ENCODE measurements around the gene MFAP4. TPM values are rescaled to one million over a fixed set of nuclear protein-coding genes. Genes with fewer than 3 reads are reported as not detected.
A peak's percentile ranks its signal among the peaks of the same experiment; 100 is the strongest.

The MFAP4 gene
- polyA plus RNA-seq, 3 donors: 0.12 to 0.73 (median 0.12) TPM

GRCh38 chr17:19433255-19433654, 46.3 kb upstream of the MFAP4 start:
- H3K4me1 Mint-ChIP-seq: no peaks in the 10 kb centered on the region
- peaks cover 0 to 2% (median 0%) of the 10 kb centered on the region in 7 donors for H3K9me3 Mint-ChIP-seq
- peaks cover 5 to 22% (median 9%) of the 10 kb centered on the region in 3 donors for H3K27me3 Mint-ChIP-seq (ENCODE audit: low read depth in 3 of 3)
- no peak for DNase-seq
- Histone ChIP-seq H3K36me3 (replicated peaks in 1 of 2; ENCODE audit: control insufficient read depth in 1 of 2, insufficient read depth in 2 of 2, low read length in 2 of 2) (no peaks in the 10 kb centered on the region), H3K27me3 (ENCODE audit: control insufficient read depth in 2 of 2, insufficient read depth in 2 of 2, low read length in 2 of 2) (no peaks in the 10 kb centered on the region), H3K4me1 (ENCODE audit: control insufficient read depth in 1 of 2, insufficient read depth in 2 of 2, low read length in 2 of 2) (no peaks in the 10 kb centered on the region), H3K79me2 (ENCODE audit: insufficient read depth, low read length) (no peaks in the 10 kb centered on the region), H2AFZ (ENCODE audit: insufficient read depth, low read depth, low read length, poor library complexity, severe bottlenecking) (no peak overlapping the region), H4K20me1 (ENCODE audit: insufficient read depth, low read length) (no peaks in the 10 kb centered on the region), H3K9ac (ENCODE audit: insufficient read depth, low read length, poor library complexity, severe bottlenecking) (no peak overlapping the region), H3K27ac (ENCODE audit: low read depth in 1 of 2, low read length in 2 of 2) (no peak overlapping the region), H3K4me2 (replicated peaks; ENCODE audit: extremely low read depth, low read length, poor library complexity, severe bottlenecking) (no peak overlapping the region), H3K4me3 (replicated peaks in 1 of 3; ENCODE audit: low read depth in 2 of 3, low read length in 3 of 3) (no peak overlapping the region), H3K9me3 (replicated peaks in 1 of 2; ENCODE audit: control insufficient read depth in 1 of 2, insufficient read depth in 1 of 2, low read length in 2 of 2) (no peaks in the 10 kb centered on the region)
- no peak for TF ChIP-seq CTCF (IDR thresholded peaks at IDR 0.05)
- peak overlapping the region in 1 of 7 donors; percentile 43 for H3K27ac Mint-ChIP-seq
- H3K4me3 Mint-ChIP-seq: no peak overlapping the region
- H3K36me3 Mint-ChIP-seq: no peaks in the 10 kb centered on the region
- intact Hi-C loops (cut with micrococcal nuclease): no loop called here
- 100% methylated on average over 3 of the region's 5 CpGs for WGBS (ENCODE audit: insufficient coverage)

- intact Hi-C loops (cut with micrococcal nuclease): no loop called here
- no peak for DNase-seq
- no peaks in the 10 kb centered on the region for H3K4me1 ChIP-seq (ENCODE audit: control insufficient read depth in 1 of 2, insufficient read depth in 2 of 2, low read length in 2 of 2)
- no peak for TF ChIP-seq CTCF (IDR thresholded peaks at IDR 0.05)
- 100% methylated on average over 1 of the region's 3 CpGs for WGBS (ENCODE audit: insufficient coverage)
- no peaks in the 10 kb centered on the region for H3K79me2 ChIP-seq (ENCODE audit: insufficient read depth, low read length)
- Mint-ChIP-seq H3K4me1 (no peaks in the 10 kb centered on the region), H3K4me3 (no peak overlapping the region), H3K36me3 (no peaks in the 10 kb centered on the region), H3K27me3 (ENCODE audit: low read depth in 3 of 3) (peaks cover 3 to 19% (median 16%) of the 10 kb centered on the region in 3 donors), H3K27ac (peak overlapping the region in 1 of 7 donors; percentile 30), H3K9me3 (peaks cover 0 to 2% (median 0%) of the 10 kb centered on the region in 7 donors)
- no peak overlapping the region for H3K4me3 ChIP-seq (replicated peaks in 1 of 3; ENCODE audit: low read depth in 2 of 3, low read length in 3 of 3)
- peak overlapping the region; percentile 36 for H2AFZ ChIP-seq (ENCODE audit: insufficient read depth, low read depth, low read length, poor library complexity, severe bottlenecking)
- no peak overlapping the region for H3K4me2 ChIP-seq (replicated peaks; ENCODE audit: extremely low read depth, low read length, poor library complexity, severe bottlenecking)
- H3K9me3 ChIP-seq (replicated peaks in 1 of 2; ENCODE audit: control insufficient read depth in 1 of 2, insufficient read depth in 1 of 2, low read length in 2 of 2): no peaks in the 10 kb centered on the region
- no peak overlapping the region for H3K27ac ChIP-seq (ENCODE audit: low read depth in 1 of 2, low read length in 2 of 2)
- H3K27me3 ChIP-seq (ENCODE audit: control insufficient read depth in 2 of 2, insufficient read depth in 2 of 2, low read length in 2 of 2): no peaks in the 10 kb centered on the region
- no peaks in the 10 kb centered on the region for H4K20me1 ChIP-seq (ENCODE audit: insufficient read depth, low read length)
- no peaks in the 10 kb centered on the region for H3K36me3 ChIP-seq (replicated peaks in 1 of 2; ENCODE audit: control insufficient read depth in 1 of 2, insufficient read depth in 2 of 2, low read length in 2 of 2)
- no peak overlapping the region for H3K9ac ChIP-seq (ENCODE audit: insufficient read depth, low read length, poor library complexity, severe bottlenecking)
Observed at GRCh38 chr17:19431691-19432090, 44.7 kb upstream of the MFAP4 start.
